Breast epithelium (tissue), 4 donors: Measurements from ENCODE around the gene WNT2B. TPM values are rescaled to one million over a fixed set of nuclear protein-coding genes. Genes with fewer than 3 reads are reported as not detected.

ENCODE experiments used
- DNase-seq, 2 donors: peaks; one replicate each; pipeline ENCODE4 v3.0.0-alpha.2; 2019; ENCODE audit warnings: low spot score in 2 of 2
- H3K27ac ChIP-seq, 2 donors: fragments of 200-600 bp; sonication (generic) in 1 of 2; one replicate each; pipeline ENCODE4 v1.5.1; 2016 to 2019; ENCODE audit warnings: mild to moderate bottlenecking in 1 of 2
- H3K27me3 ChIP-seq, 2 donors: fragments of 200-600 bp; sonication (generic) in 1 of 2; one replicate each; pipeline versions ENCODE4 v1.5.1 to v1.6.0; 2017 to 2019; ENCODE audit warnings: control low read depth in 1 of 2, mild to moderate bottlenecking in 1 of 2
- H3K36me3 ChIP-seq: fragments of 200-600 bp; one replicate; pipeline ENCODE4 v1.5.1; 2019
- H3K4me1 ChIP-seq, 2 donors: fragments of 200-600 bp; sonication (generic); one replicate each; pipeline ENCODE4 v1.5.1; 2016 to 2019; ENCODE audit warnings: control low read depth in 1 of 2
- H3K4me3 ChIP-seq, 3 donors: fragments of 200-600 bp; sonication (generic); 1 replicate in 2 of 3; 2 replicates in 1 of 3; pipeline ENCODE4 v1.5.1; 2016 to 2019; ENCODE audit warnings: mild to moderate bottlenecking in 3 of 3, moderate library complexity in 2 of 3
- H3K9me3 ChIP-seq, 2 donors: fragments of 200-600 bp; sonication (generic) in 1 of 2; one replicate each; pipeline ENCODE4 v1.5.1; 2016 to 2019; ENCODE audit warnings: control low read depth in 1 of 2
- POLR2A ChIP-seq: fragments of 450-650 bp; IDR thresholded peaks from one replicate; pipeline ENCODE4 v1.6.1; 2016; ENCODE audit warnings: antibody characterized with exemption, mild to moderate bottlenecking, moderate library complexity
- POLR2AphosphoS5 ChIP-seq, 3 donors: sonication (generic); formaldehyde crosslinking; IDR thresholded peaks; one replicate each; pipeline ENCODE4 v1.6.1; 2017; ENCODE audit warnings: antibody characterized with exemption in 3 of 3
- intact Hi-C: fragments of 100-400 bp; cut with DNase I; formaldehyde crosslinking; loops from one replicate; pipeline ENCODE4 v1.15.1; 2023; ENCODE audit warnings: low total_unique reads
- total RNA-seq, 3 donors: library from RNA; depleted of rRNA; stranded (reverse); fragments of >200 nt; gene quantifications; one replicate each; pipeline ENCODE4 v1.1.0, GENCODE V29; 2016
- TF ChIP-seq, protein P1 (sequence below), 3 donors: fragments of 450-650 bp; IDR thresholded peaks; one replicate each; pipeline ENCODE4 v1.5.1; 2016 to 2017; ENCODE audit warnings: antibody characterized with exemption in 3 of 3, mild to moderate bottlenecking in 3 of 3, moderate library complexity in 3 of 3

Gene WNT2B
- total RNA-seq, 3 donors from 2014 or later, result 2.9 to 6.1 (median 6.0) TPM

DNA sequence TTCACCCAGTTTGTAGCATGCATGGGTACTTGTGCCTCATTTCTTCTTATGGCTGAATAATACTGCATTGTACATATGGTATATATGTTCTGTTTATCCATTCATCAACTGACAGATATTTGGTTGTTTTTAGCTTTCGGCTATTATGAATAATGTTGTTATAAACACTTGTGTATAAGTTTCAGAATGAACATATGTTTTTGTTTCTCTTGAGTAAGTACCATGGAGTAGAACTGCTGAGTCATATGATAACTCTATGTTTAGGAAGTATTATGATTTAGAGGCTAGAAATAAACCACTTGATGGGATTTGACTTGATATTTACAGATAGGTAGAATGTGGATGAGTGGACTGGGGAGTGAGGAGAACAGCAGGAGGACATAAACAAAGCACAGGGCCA, 48.6 kb downstream of the WNT2B start:
- H3K27ac ChIP-seq, result no peak overlapping the region
- H3K27me3 ChIP-seq, result no peaks in the 10 kb centered on the region
- DNase-seq, result no peak
- H3K9me3 ChIP-seq, result no peaks in the 10 kb centered on the region
- TF ChIP-seq POLR2A (no peak), POLR2AphosphoS5 (IDR thresholded peaks at IDR 0.05) (no peak)
- TF ChIP-seq, protein P1, sequence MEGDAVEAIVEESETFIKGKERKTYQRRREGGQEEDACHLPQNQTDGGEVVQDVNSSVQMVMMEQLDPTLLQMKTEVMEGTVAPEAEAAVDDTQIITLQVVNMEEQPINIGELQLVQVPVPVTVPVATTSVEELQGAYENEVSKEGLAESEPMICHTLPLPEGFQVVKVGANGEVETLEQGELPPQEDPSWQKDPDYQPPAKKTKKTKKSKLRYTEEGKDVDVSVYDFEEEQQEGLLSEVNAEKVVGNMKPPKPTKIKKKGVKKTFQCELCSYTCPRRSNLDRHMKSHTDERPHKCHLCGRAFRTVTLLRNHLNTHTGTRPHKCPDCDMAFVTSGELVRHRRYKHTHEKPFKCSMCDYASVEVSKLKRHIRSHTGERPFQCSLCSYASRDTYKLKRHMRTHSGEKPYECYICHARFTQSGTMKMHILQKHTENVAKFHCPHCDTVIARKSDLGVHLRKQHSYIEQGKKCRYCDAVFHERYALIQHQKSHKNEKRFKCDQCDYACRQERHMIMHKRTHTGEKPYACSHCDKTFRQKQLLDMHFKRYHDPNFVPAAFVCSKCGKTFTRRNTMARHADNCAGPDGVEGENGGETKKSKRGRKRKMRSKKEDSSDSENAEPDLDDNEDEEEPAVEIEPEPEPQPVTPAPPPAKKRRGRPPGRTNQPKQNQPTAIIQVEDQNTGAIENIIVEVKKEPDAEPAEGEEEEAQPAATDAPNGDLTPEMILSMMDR (IDR thresholded peaks at IDR 0.05), result no peak
- no peaks in the 10 kb centered on the region for H3K4me1 ChIP-seq
- H3K36me3 ChIP-seq, result no peaks in the 10 kb centered on the region
- H3K4me3 ChIP-seq, result no peak overlapping the region
- intact Hi-C loops, result no loop called here

DNA sequence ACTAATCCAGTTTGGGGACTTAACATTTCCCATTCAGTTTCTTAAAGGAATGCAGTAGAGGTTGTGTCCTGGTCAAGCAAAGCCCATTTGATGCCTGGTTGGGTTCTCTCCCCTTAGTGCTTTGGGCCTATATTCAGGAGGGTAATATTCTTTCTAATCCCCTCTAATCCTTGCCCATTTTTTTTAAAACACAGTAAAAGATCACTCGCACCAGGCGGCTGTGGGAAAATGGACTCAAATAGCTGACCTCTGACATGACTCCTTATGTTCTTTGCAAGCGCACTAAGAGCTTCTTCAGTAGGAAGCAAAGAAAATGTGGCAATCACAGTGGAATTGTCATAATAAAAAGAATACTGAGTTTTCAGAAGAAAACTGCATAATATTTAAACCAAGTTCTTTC, 49.9 kb downstream of the WNT2B start:
- Histone ChIP-seq H3K9me3 (no peaks in the 10 kb centered on the region), H3K4me3 (no peak overlapping the region), H3K36me3 (no peaks in the 10 kb centered on the region), H3K27me3 (no peaks in the 10 kb centered on the region), H3K4me1 (no peaks in the 10 kb centered on the region), H3K27ac (no peak overlapping the region)
- TF ChIP-seq POLR2A (no peak), POLR2AphosphoS5 (IDR thresholded peaks at IDR 0.05) (no peak)
- TF ChIP-seq, protein P1 (IDR thresholded peaks at IDR 0.05), result no peak
- intact Hi-C loops, result no loop called here
- no peak for DNase-seq

DNA sequence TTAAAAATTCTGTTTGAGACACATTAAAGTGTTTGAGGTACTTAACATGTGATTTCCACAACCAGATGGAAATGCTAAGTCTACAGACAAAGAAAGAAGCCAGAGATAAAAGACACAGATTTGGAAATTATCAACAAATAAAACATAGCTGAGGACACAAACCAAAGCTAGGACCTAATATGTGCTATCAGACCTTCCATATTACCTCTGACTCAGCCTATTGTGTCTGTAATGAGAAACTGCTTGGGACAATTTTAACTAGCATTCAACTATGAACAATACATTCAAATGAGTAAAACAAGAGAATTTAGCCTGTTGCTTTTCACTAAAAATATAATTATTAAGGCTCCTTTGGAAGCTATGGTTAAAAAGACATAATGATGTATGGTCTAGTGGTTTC, 54.6 kb downstream of the WNT2B start:
- Histone ChIP-seq H3K4me1 (no peaks in the 10 kb centered on the region), H3K4me3 (no peak overlapping the region), H3K27me3 (no peaks in the 10 kb centered on the region), H3K9me3 (no peaks in the 10 kb centered on the region), H3K36me3 (no peaks in the 10 kb centered on the region), H3K27ac (no peak overlapping the region)
- DNase-seq, result no peak
- TF ChIP-seq POLR2A, result no peak
- TF ChIP-seq POLR2AphosphoS5 (IDR thresholded peaks at IDR 0.05), result no peak
- TF ChIP-seq, protein P1 (IDR thresholded peaks at IDR 0.05), result no peak
- intact Hi-C loops, result no loop called here

DNA sequence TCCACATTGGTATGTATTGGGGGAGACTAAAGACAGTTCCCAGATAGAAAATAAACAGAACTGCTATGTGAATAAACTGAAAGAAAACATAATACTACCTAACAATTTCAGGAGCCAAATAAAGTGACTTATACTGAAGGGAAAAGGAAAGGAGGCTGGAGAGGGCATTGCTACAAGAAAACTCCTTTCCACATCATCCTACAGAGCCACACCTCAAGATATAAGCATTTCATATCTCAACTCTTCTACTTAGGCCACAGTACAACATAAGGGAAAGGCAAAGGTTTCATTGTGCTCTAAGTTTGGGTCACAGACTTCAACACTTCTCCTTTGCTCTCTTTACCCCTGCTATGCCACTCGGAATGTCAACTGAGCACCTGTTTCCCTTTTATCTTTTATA, 55.3 kb downstream of the WNT2B start:
- TF ChIP-seq POLR2AphosphoS5 (IDR thresholded peaks at IDR 0.05), result no peak
- TF ChIP-seq POLR2A, result no peak
- TF ChIP-seq, protein P1 (IDR thresholded peaks at IDR 0.05), result no peak
- H3K27me3 ChIP-seq, result no peaks in the 10 kb centered on the region
- DNase-seq, result no peak
- no peak overlapping the region for H3K27ac ChIP-seq
- no peaks in the 10 kb centered on the region for H3K36me3 ChIP-seq
- intact Hi-C loops, result no loop called here
- H3K9me3 ChIP-seq, result no peaks in the 10 kb centered on the region
- no peaks in the 10 kb centered on the region for H3K4me1 ChIP-seq
- H3K4me3 ChIP-seq, result no peak overlapping the region

DNA sequence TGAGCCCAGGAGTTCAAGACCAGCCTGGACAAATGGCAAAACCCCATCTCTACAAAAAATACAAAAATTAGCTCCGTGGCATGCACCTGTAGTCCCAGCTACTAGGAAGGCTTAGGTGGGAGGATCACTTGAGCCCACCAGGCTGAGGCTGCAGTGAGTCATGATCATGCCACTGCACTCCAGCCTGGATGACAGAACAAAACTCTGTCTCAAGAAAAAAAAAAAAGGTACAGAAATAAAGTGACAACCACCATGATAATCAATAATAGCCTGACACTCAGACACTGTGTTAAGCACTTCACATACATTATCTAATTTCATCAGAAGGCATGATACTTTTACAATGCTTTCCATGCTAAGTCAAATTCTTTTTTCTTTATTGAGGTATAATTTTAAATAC, 57.0 kb downstream of the WNT2B start:
- no peaks in the 10 kb centered on the region for H3K27me3 ChIP-seq
- no peak for TF ChIP-seq POLR2AphosphoS5 (IDR thresholded peaks at IDR 0.05)
- TF ChIP-seq, protein P1 (IDR thresholded peaks at IDR 0.05), result no peak
- TF ChIP-seq POLR2A, result no peak
- H3K4me1 ChIP-seq, result no peaks in the 10 kb centered on the region
- no peaks in the 10 kb centered on the region for H3K9me3 ChIP-seq
- no peak for DNase-seq
- no peak overlapping the region for H3K4me3 ChIP-seq
- H3K36me3 ChIP-seq, result no peaks in the 10 kb centered on the region
- intact Hi-C loops, result no loop called here
- H3K27ac ChIP-seq, result no peak overlapping the region
